ENCODE data around the gene RPL10A. TPM values are rescaled to one million over a fixed set of nuclear protein-coding genes. Genes with fewer than 3 reads are reported as not detected.
A peak's percentile ranks its signal among the peaks of the same experiment; 100 is the strongest.

RPL10A gene
- total and polyA plus RNA-seq, 2 of the 13 experiments (the other 11 are each of a cell fraction or from before 2014, with no cell fraction given) = 1,854 to 2,726 TPM

- TF ChIP-seq ZNF230 (CRISPR knock-in tag; IDR thresholded peaks at IDR 0.05) (no peak; the same call in 1 of the 2 replicates), ZNF547 (CRISPR knock-in tag; IDR thresholded peaks at IDR 0.05) (peak; percentile 96; the same call in 1 of the 2 replicates), FOXP1 (IDR thresholded peaks at IDR 0.05) (no peak), FOXP1 (CRISPR knock-in tag; IDR thresholded peaks at IDR 0.05) (peak; percentile 40), NFE2L2 (IDR thresholded peaks at IDR 0.05; ENCODE audit: low read length) (no peak), TFAP4 (IDR thresholded peaks at IDR 0.05; ENCODE audit: borderline replicate concordance, low read depth) (peak; percentile 50; the same call in 1 of the 2 replicates), TEAD2 (CRISPR knock-in tag; IDR thresholded peaks at IDR 0.05) (no peak; the same call in 1 of the 2 replicates), PATZ1 (CRISPR knock-in tag; IDR thresholded peaks at IDR 0.05) (peak; percentile 75), PITX1 (CRISPR knock-in tag; IDR thresholded peaks at IDR 0.05) (no peak), SYNCRIP (IDR thresholded peaks at IDR 0.05; ENCODE audit: insufficient read depth, low read depth, low read length) (no peak), ZNF205 (CRISPR knock-in tag; IDR thresholded peaks at IDR 0.05) (0 out of 2 replicates have a peak, but pooled peaks have one; percentile 25), CCDC6 (CRISPR knock-in tag; IDR thresholded peaks at IDR 0.05) (no peak), DMTF1 (CRISPR knock-in tag; IDR thresholded peaks at IDR 0.05) (no peak), REL (CRISPR knock-in tag; conservative IDR thresholded peaks at IDR 0.05) (peak; percentile 87; the same call in 1 of the 2 replicates)
- TF ChIP-seq, protein P1, sequence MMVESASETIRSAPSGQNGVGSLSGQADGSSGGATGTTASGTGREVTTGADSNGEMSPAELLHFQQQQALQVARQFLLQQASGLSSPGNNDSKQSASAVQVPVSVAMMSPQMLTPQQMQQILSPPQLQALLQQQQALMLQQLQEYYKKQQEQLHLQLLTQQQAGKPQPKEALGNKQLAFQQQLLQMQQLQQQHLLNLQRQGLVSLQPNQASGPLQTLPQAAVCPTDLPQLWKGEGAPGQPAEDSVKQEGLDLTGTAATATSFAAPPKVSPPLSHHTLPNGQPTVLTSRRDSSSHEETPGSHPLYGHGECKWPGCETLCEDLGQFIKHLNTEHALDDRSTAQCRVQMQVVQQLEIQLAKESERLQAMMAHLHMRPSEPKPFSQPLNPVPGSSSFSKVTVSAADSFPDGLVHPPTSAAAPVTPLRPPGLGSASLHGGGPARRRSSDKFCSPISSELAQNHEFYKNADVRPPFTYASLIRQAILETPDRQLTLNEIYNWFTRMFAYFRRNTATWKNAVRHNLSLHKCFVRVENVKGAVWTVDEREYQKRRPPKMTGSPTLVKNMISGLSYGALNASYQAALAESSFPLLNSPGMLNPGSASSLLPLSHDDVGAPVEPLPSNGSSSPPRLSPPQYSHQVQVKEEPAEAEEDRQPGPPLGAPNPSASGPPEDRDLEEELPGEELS (CRISPR knock-in tag; IDR thresholded peaks at IDR 0.05) = peak; percentile 38
- TF ChIP-seq, protein P2, sequence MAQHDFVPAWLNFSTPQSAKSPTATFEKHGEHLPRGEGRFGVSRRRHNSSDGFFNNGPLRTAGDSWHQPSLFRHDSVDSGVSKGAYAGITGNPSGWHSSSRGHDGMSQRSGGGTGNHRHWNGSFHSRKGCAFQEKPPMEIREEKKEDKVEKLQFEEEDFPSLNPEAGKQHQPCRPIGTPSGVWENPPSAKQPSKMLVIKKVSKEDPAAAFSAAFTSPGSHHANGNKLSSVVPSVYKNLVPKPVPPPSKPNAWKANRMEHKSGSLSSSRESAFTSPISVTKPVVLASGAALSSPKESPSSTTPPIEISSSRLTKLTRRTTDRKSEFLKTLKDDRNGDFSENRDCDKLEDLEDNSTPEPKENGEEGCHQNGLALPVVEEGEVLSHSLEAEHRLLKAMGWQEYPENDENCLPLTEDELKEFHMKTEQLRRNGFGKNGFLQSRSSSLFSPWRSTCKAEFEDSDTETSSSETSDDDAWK (CRISPR knock-in tag; IDR thresholded peaks at IDR 0.05) = no peak
- TF ChIP-seq, protein P3, sequence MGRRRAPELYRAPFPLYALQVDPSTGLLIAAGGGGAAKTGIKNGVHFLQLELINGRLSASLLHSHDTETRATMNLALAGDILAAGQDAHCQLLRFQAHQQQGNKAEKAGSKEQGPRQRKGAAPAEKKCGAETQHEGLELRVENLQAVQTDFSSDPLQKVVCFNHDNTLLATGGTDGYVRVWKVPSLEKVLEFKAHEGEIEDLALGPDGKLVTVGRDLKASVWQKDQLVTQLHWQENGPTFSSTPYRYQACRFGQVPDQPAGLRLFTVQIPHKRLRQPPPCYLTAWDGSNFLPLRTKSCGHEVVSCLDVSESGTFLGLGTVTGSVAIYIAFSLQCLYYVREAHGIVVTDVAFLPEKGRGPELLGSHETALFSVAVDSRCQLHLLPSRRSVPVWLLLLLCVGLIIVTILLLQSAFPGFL (CRISPR knock-in tag; IDR thresholded peaks at IDR 0.05) = no peak
- TF ChIP-seq, protein P4, sequence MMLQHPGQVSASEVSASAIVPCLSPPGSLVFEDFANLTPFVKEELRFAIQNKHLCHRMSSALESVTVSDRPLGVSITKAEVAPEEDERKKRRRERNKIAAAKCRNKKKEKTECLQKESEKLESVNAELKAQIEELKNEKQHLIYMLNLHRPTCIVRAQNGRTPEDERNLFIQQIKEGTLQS (CRISPR knock-in tag; IDR thresholded peaks at IDR 0.05) = no peak
Measured at GRCh38 chr6:35452183-35453090, 15.8 kb upstream of the RPL10A start, which contains the start of gene FANCE (continued).
